ENCODE results near the gene KNSTRN. TPM values are rescaled to one million over a fixed set of nuclear protein-coding genes. Genes with fewer than 3 reads are reported as not detected.

The KNSTRN gene
- total RNA-seq, 1 donor from 2014 or later, result 18.1 TPM

DNA sequence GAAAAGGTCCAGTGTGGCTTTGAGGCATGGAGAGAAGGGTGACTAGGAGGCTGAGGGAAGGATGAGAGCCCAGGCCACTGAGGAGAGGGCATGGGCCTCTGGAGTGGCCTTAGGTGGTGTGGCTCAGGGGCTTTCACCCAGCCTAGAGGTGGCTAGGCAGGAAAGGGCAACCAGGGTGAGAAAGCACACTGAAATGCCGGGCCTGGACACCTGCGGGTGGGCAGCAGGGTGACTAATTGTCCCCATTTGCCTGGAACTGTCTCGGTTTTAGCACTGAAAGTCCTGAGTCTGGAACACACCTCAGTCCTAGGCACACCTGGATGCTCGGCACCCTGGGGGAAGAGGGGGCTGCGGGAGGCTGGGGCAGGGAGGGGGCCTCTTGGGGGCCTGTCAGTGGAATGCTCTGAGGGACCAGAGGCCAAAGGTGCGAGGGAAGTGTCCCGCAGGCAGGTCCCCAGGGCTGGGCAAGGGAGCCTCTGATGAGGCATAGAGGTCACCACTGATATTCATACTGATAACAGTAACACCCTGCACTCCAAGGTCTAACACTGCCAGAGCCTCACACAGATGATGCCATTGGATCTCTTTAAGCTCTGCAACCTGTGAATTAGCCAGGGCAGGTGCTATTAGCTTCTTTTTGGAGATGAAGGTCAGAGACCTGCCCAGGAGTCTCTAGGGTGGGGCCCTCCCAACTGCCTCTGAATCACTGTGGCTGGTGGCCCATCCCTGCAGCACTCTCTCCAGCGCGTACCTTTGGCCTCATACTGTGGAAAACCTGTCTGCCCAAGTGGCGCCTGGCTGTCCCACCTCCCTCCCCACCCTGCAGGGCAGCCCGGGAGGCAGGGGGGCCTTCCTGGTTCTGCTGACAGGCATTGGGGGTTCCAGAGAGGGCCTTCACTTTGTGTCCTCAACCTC lies 34.7 kb upstream of the KNSTRN start:
- TF ChIP-seq, protein P1, sequence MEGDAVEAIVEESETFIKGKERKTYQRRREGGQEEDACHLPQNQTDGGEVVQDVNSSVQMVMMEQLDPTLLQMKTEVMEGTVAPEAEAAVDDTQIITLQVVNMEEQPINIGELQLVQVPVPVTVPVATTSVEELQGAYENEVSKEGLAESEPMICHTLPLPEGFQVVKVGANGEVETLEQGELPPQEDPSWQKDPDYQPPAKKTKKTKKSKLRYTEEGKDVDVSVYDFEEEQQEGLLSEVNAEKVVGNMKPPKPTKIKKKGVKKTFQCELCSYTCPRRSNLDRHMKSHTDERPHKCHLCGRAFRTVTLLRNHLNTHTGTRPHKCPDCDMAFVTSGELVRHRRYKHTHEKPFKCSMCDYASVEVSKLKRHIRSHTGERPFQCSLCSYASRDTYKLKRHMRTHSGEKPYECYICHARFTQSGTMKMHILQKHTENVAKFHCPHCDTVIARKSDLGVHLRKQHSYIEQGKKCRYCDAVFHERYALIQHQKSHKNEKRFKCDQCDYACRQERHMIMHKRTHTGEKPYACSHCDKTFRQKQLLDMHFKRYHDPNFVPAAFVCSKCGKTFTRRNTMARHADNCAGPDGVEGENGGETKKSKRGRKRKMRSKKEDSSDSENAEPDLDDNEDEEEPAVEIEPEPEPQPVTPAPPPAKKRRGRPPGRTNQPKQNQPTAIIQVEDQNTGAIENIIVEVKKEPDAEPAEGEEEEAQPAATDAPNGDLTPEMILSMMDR (IDR thresholded peaks at IDR 0.05), result no peak
- Histone ChIP-seq H3K4me3 (no peak overlapping the region), H3K4me1 (peaks cover 14% of the 10 kb centered on the region), H3K27ac (no peak overlapping the region), H3K27me3 (no peaks in the 10 kb centered on the region), H3K9me3 (no peaks in the 10 kb centered on the region), H3K36me3 (no peaks in the 10 kb centered on the region)
- no peak for ATAC-seq
- intact Hi-C loops (cut with DNase I), result no loop called here
- DNase-seq, result no peak

DNA sequence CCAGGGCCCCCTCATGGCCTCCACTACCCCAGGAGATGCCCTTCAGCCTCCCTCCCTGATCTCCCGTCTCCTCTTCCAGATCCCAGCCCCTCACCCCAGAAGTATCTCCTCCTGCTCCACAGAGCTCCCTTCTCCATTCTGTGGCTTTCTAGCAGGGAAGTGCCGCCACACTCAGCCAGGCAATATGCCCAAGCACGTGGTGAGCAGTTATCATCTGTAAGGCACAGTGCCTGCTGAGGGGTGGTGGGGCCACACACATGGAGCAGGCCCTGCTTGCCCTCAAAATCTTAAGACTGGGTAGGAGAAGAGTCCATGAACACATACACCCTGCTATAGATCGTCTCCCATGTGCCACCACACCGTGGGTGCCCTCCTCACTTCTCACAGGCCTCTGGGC lies 34.0 kb upstream of the KNSTRN start:
- Histone ChIP-seq H3K4me1 (peaks cover 10% of the 10 kb centered on the region), H3K27me3 (no peaks in the 10 kb centered on the region), H3K27ac (no peak overlapping the region), H3K4me3 (no peak overlapping the region), H3K36me3 (no peaks in the 10 kb centered on the region), H3K9me3 (no peaks in the 10 kb centered on the region)
- TF ChIP-seq, protein P1 (IDR thresholded peaks at IDR 0.05), result no peak
- no peak for DNase-seq
- intact Hi-C loops (cut with DNase I), result no loop called here
- ATAC-seq, result no peak

DNA sequence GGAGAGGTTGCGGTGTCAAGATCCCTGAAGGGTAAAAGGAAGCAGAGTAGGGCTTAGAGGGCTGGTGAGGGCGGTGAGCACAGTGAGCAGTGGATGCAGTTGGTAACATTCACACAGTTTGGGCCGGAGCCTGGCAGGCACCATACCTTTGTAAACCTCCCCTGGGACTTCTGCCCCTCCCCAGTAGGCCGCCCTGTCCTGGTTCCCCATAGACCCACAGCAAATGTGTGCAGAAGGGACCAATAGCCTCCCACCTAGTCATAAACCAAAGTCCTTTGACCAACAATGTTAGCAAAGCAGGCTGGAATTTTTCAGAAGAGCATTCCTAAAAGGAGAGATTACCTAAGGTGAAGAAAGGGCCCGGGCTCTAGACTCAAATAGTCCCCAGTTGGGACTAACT lies 33.4 kb upstream of the KNSTRN start:
- Histone ChIP-seq H3K27ac (no peak overlapping the region), H3K4me1 (peaks cover 10% of the 10 kb centered on the region), H3K36me3 (no peaks in the 10 kb centered on the region), H3K9me3 (no peaks in the 10 kb centered on the region), H3K4me3 (no peak overlapping the region), H3K27me3 (no peaks in the 10 kb centered on the region)
- DNase-seq (no peak), ATAC-seq (no peak)
- intact Hi-C loops (cut with DNase I), result no loop called here
- TF ChIP-seq, protein P1 (IDR thresholded peaks at IDR 0.05), result no peak

DNA sequence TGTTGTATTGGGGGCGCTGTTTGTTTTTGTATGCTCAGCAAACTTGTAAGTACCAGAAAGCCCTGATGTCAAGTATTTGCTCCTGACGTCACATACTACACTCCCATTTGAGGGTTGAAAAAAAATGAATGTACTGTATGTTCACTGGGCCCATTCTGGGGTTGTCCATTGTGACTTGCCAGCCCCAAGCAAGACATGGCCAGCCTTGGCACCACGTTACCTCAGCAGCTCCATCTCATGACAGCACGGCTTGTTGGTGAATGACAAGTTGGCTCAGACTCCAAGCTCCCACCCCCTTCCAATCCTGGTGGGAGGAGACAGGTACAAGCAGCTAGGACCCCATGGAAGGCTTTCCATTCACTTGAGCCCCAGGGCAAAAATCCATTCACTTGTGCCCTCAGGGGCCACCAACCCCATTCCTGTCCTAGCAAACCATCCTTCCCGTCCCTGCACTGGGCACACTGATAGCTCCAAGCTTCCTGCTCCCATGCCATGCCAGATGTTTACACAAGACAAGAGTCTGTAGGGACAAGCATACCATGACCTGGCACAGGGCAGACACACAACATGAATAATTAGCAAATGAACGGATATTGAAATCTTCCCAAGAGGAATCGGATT lies 30.1 kb upstream of the KNSTRN start:
- no peak for DNase-seq
- no peaks in the 10 kb centered on the region for H3K9me3 ChIP-seq
- TF ChIP-seq, protein P1 (IDR thresholded peaks at IDR 0.05), result no peak
- intact Hi-C loops (cut with DNase I), result no loop called here
- H3K27me3 ChIP-seq, result no peaks in the 10 kb centered on the region
- no peak for ATAC-seq
- H3K36me3 ChIP-seq, result no peaks in the 10 kb centered on the region
- no peak overlapping the region for H3K27ac ChIP-seq
- peaks cover 6% of the 10 kb centered on the region for H3K4me1 ChIP-seq
- no peak overlapping the region for H3K4me3 ChIP-seq

DNA sequence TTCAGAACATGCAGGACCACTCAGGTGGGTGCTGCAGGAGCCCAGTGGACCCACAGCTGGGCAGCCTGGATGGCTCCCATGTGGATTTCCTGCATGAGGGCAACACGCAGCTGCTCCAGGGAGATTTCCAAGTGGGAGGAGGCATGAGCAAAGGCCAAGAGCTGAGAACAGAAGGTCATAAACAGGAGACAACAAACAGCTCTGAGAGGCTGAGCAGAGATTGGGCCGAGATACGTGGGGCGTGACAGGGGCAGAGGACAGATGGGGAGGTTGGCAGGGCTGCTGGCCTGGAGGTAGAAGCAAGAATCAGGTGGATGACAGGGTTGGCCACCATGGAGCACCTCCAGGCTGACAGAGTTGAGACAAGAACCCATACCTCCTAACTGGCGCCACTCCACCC lies 28.8 kb upstream of the KNSTRN start:
- ATAC-seq, result no peak
- intact Hi-C loops (cut with DNase I), result no loop called here
- no peak overlapping the region for H3K4me3 ChIP-seq
- TF ChIP-seq, protein P1 (IDR thresholded peaks at IDR 0.05), result no peak
- H3K27ac ChIP-seq, result no peak overlapping the region
- no peaks in the 10 kb centered on the region for H3K9me3 ChIP-seq
- H3K4me1 ChIP-seq, result peaks cover 13% of the 10 kb centered on the region
- no peaks in the 10 kb centered on the region for H3K36me3 ChIP-seq
- H3K27me3 ChIP-seq, result no peaks in the 10 kb centered on the region
- DNase-seq, result no peak
